ENCODE results near the gene PPP4R4. TPM values are rescaled to one million over a fixed set of nuclear protein-coding genes. Genes with fewer than 3 reads are reported as not detected.

The PPP4R4 gene
- total and polyA plus RNA-seq, 2 experiments from 2014 or later: 3.0 to 11.1 TPM

- H3K36me3 Mint-ChIP-seq (ENCODE audit: low read depth): no peaks in the 10 kb centered on the region
- H3K9me3 Mint-ChIP-seq: no peaks in the 10 kb centered on the region
- 0 out of 2 replicates have a peak, but pooled peaks cover 8% of the 10 kb centered on the region for H3K9me2 ChIP-seq (ENCODE audit: insufficient read depth)
- H4K20me1 ChIP-seq (replicated peaks; ENCODE audit: insufficient read depth): no peaks in the 10 kb centered on the region
- H3F3A ChIP-seq (replicated peaks; ENCODE audit: low read depth): no peaks in the 10 kb centered on the region
- no peaks in the 10 kb centered on the region for H3K79me2 ChIP-seq (replicated peaks; ENCODE audit: insufficient read depth)
- no peak overlapping the region for H3K27ac Mint-ChIP-seq
- H3K27me3 ChIP-seq (ENCODE audit: insufficient read depth): no peaks in the 10 kb centered on the region
- no peak overlapping the region for H3K4me2 ChIP-seq
- no peaks in the 10 kb centered on the region for H3K4me1 ChIP-seq (ENCODE audit: insufficient read depth)
- no peak for TF ChIP-seq STAT1 (IDR thresholded peaks at IDR 0.05; ENCODE audit: unreplicated experiment)
- TF ChIP-seq CREB1 (CRISPR knock-in tag; IDR thresholded peaks at IDR 0.05; ENCODE audit: low read depth): no peak
- no peak for TF ChIP-seq EZH2phosphoT487 (IDR thresholded peaks at IDR 0.05; ENCODE audit: unreplicated experiment)
- TF ChIP-seq JUNB (IDR thresholded peaks at IDR 0.05; ENCODE audit: unreplicated experiment): no peak
- no peak for TF ChIP-seq CTCF (conservative IDR thresholded peaks at IDR 0.05; ENCODE audit: low read depth in 2 of 2)
- TF ChIP-seq ZNF462 (CRISPR knock-in tag; IDR thresholded peaks at IDR 0.05): no peak
- TF ChIP-seq POLR2AphosphoS5 (IDR thresholded peaks at IDR 0.05; ENCODE audit: low read depth): no peak
- no peak for TF ChIP-seq ZNF114 (CRISPR knock-in tag; IDR thresholded peaks at IDR 0.05)
- no peak for TF ChIP-seq REST (IDR thresholded peaks at IDR 0.05; ENCODE audit: unreplicated experiment)
- TF ChIP-seq ETS1 (IDR thresholded peaks at IDR 0.05): no peak
- TF ChIP-seq ZNF331 (CRISPR knock-in tag; IDR thresholded peaks at IDR 0.05; ENCODE audit: low read depth): no peak
- TF ChIP-seq NANOG (IDR thresholded peaks at IDR 0.05; ENCODE audit: borderline replicate concordance): no peak
- TF ChIP-seq EZH2 (IDR thresholded peaks at IDR 0.05; ENCODE audit: low read depth, unreplicated experiment): no peak
- no peak overlapping the region for H3K27ac ChIP-seq (ENCODE audit: low read depth)
- no peaks in the 10 kb centered on the region for H3K27me3 Mint-ChIP-seq (ENCODE audit: insufficient read depth, low read depth, poor library complexity)
- no peaks in the 10 kb centered on the region for H3K36me3 ChIP-seq (ENCODE audit: insufficient read depth)
- H3K4me1 Mint-ChIP-seq: no peaks in the 10 kb centered on the region
- no peak overlapping the region for H2AFZ ChIP-seq
- ATAC-seq: no peak
- no peak overlapping the region for H3K4me3 Mint-ChIP-seq
- no peak overlapping the region for H3K4me3 ChIP-seq
- DNase-seq (ENCODE audit: low spot score): no peak
Measured at GRCh38 chr14:94295360-94296180, 121.4 kb downstream of the PPP4R4 start.

All from GM23338 (cell line).